HEK293 (cell line): Measurements from ENCODE around the gene ANTXR2.

Experiments used
- BCL6B ChIP-seq: fragments of 450-650 bp; formaldehyde crosslinking; IDR thresholded peaks from 2 replicates; pipeline ENCODE4 v1.5.1; 2017; ENCODE audit warnings: missing biosample characterization, missing genetic modification characterization
- KLF1 ChIP-seq: fragments of 450-650 bp; formaldehyde crosslinking; IDR thresholded peaks from 2 replicates; pipeline ENCODE4 v1.5.1; 2016; ENCODE audit warnings: missing biosample characterization, missing genetic modification characterization
- KLF8 ChIP-seq: fragments of 450-650 bp; formaldehyde crosslinking; IDR thresholded peaks from 2 replicates; pipeline ENCODE4 v1.5.1; 2016; ENCODE audit warnings: missing biosample characterization, missing genetic modification characterization
- PRDM2 ChIP-seq: fragments of 450-650 bp; formaldehyde crosslinking; IDR thresholded peaks from 2 replicates; pipeline ENCODE4 v1.5.1; 2016; ENCODE audit warnings: missing biosample characterization, missing genetic modification characterization, borderline replicate concordance
- SETDB1 ChIP-seq: IDR thresholded peaks from one replicate; pipeline ENCODE4 v1.6.1; 2017; ENCODE audit warnings: mild to moderate bottlenecking, low read length, moderate library complexity, mixed read lengths; ENCODE audit not compliant: insufficient read length
- ZBTB48 ChIP-seq: fragments of 450-650 bp; formaldehyde crosslinking; IDR thresholded peaks from 2 replicates; pipeline ENCODE4 v1.5.1; 2016; ENCODE audit warnings: missing biosample characterization, missing genetic modification characterization
- ZBTB7A ChIP-seq: fragments of 450-650 bp; formaldehyde crosslinking; IDR thresholded peaks from 2 replicates; pipeline ENCODE4 v1.5.1; 2016; ENCODE audit warnings: low read depth, missing biosample characterization, missing genetic modification characterization
- ZFP37 ChIP-seq: fragments of 450-650 bp; formaldehyde crosslinking; IDR thresholded peaks from 2 replicates; pipeline ENCODE4 v1.5.1; 2016; ENCODE audit warnings: missing biosample characterization, missing genetic modification characterization
- ZNF16 ChIP-seq: fragments of 450-650 bp; formaldehyde crosslinking; IDR thresholded peaks from 2 replicates; pipeline ENCODE4 v1.5.1; 2016; ENCODE audit warnings: low read depth, missing biosample characterization, missing genetic modification characterization
- ZNF18 ChIP-seq: fragments of 450-650 bp; formaldehyde crosslinking; IDR thresholded peaks from 2 replicates; pipeline ENCODE4 v1.5.1; 2016; ENCODE audit warnings: missing biosample characterization, missing genetic modification characterization
- ZNF184 ChIP-seq: fragments of 450-650 bp; IDR thresholded peaks from 2 replicates; pipeline ENCODE4 v1.5.1; 2018; ENCODE audit warnings: missing biosample characterization, mild to moderate bottlenecking, missing genetic modification characterization
- ZNF19 ChIP-seq: fragments of 450-650 bp; formaldehyde crosslinking; IDR thresholded peaks from 2 replicates; pipeline ENCODE4; 2016; ENCODE audit warnings: missing biosample characterization, missing genetic modification characterization, low read depth
- ZNF350 ChIP-seq: fragments of 450-650 bp; formaldehyde crosslinking; IDR thresholded peaks from 2 replicates; pipeline ENCODE4 v1.5.0; 2017; ENCODE audit warnings: missing biosample characterization, mild to moderate bottlenecking, missing genetic modification characterization
- ZNF391 ChIP-seq: fragments of 450-650 bp; formaldehyde crosslinking; IDR thresholded peaks from 2 replicates; pipeline ENCODE4 v1.5.1; 2016; ENCODE audit warnings: low read depth, missing biosample characterization, missing genetic modification characterization, borderline replicate concordance
- ZNF530 ChIP-seq: fragments of 450-650 bp; formaldehyde crosslinking; IDR thresholded peaks from 2 replicates; pipeline ENCODE4 v1.5.1; 2016; ENCODE audit warnings: low read depth, missing biosample characterization, missing genetic modification characterization
- ZNF571 ChIP-seq: fragments of 450-650 bp; formaldehyde crosslinking; IDR thresholded peaks from 2 replicates; pipeline ENCODE4 v1.5.0; 2017; ENCODE audit warnings: missing biosample characterization, missing genetic modification characterization
- ZNF580 ChIP-seq: fragments of 450-650 bp; formaldehyde crosslinking; IDR thresholded peaks from 2 replicates; pipeline ENCODE4 v1.5.1; 2016; ENCODE audit warnings: missing biosample characterization, missing genetic modification characterization
- ZNF660 ChIP-seq: fragments of 450-650 bp; IDR thresholded peaks from 2 replicates; pipeline ENCODE4 v1.5.1; 2018; ENCODE audit warnings: missing biosample characterization, mild to moderate bottlenecking, missing genetic modification characterization
- ZNF791 ChIP-seq: fragments of 450-650 bp; formaldehyde crosslinking; IDR thresholded peaks from 2 replicates; pipeline ENCODE4 v1.5.1; 2016; ENCODE audit warnings: missing biosample characterization, missing genetic modification characterization
- ZNF792 ChIP-seq: fragments of 450-650 bp; formaldehyde crosslinking; IDR thresholded peaks from 2 replicates; pipeline ENCODE4 v1.5.1; 2016; ENCODE audit warnings: missing biosample characterization, missing genetic modification characterization
- ZNF843 ChIP-seq: fragments of 450-650 bp; formaldehyde crosslinking; IDR thresholded peaks from 2 replicates; pipeline ENCODE4 v1.5.1; 2016; ENCODE audit warnings: missing biosample characterization, missing genetic modification characterization
- TF ChIP-seq, protein P1 (sequence below): sonication (generic); formaldehyde crosslinking; IDR thresholded peaks from 2 replicates; pipeline ENCODE4 v1.8.1; 2022; ENCODE audit warnings: mild to moderate bottlenecking, moderate library complexity, missing genetic modification reagents
- TF ChIP-seq, protein P2 (sequence below): fragments of 450-650 bp; formaldehyde crosslinking; IDR thresholded peaks from 2 replicates; pipeline ENCODE4 v1.5.1; 2016; ENCODE audit warnings: missing biosample characterization, missing genetic modification characterization
- TF ChIP-seq, protein P3 (sequence below): fragments of 450-650 bp; formaldehyde crosslinking; IDR thresholded peaks from 2 replicates; pipeline ENCODE4 v1.5.1; 2016; ENCODE audit warnings: missing biosample characterization, missing genetic modification characterization

Gene ANTXR2

GRCh38 chr4:80072744-80073472 is at the start of gene ANTXR2 (continued):
- TF ChIP-seq ZNF19 (no peak), ZNF184 (tag by site-specific recombination) (peak; percentile 21; the same call in 1 of the 2 replicates), BCL6B (tag by site-specific recombination) (no peak), ZNF391 (tag by site-specific recombination) (no peak), ZNF792 (no peak), ZBTB7A (no peak), ZNF660 (tag by site-specific recombination) (no peak; the same call in 1 of the 2 replicates), ZNF16 (no peak), SETDB1 (no peak), ZNF843 (tag by site-specific recombination) (no peak), ZBTB48 (tag by site-specific recombination) (0 out of 2 replicates have a peak, but pooled peaks have one; percentile 61), ZNF18 (tag by site-specific recombination) (no peak), ZNF580 (tag by site-specific recombination) (no peak), PRDM2 (tag by site-specific recombination) (no peak), ZNF571 (tag by site-specific recombination) (no peak), ZNF791 (tag by site-specific recombination) (no peak), ZNF530 (tag by site-specific recombination) (no peak), ZNF350 (tag by site-specific recombination) (no peak), KLF8 (tag by site-specific recombination) (no peak; the same call in 1 of the 2 replicates), ZFP37 (tag by site-specific recombination) (0 out of 2 replicates have a peak, but pooled peaks have one; percentile 70), KLF1 (peak; percentile 32; the same call in 1 of the 2 replicates)
- TF ChIP-seq, protein P1, sequence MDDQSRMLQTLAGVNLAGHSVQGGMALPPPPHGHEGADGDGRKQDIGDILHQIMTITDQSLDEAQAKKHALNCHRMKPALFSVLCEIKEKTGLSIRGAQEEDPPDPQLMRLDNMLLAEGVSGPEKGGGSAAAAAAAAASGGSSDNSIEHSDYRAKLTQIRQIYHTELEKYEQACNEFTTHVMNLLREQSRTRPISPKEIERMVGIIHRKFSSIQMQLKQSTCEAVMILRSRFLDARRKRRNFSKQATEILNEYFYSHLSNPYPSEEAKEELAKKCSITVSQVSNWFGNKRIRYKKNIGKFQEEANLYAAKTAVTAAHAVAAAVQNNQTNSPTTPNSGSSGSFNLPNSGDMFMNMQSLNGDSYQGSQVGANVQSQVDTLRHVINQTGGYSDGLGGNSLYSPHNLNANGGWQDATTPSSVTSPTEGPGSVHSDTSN, result no peak
- TF ChIP-seq, protein P2, sequence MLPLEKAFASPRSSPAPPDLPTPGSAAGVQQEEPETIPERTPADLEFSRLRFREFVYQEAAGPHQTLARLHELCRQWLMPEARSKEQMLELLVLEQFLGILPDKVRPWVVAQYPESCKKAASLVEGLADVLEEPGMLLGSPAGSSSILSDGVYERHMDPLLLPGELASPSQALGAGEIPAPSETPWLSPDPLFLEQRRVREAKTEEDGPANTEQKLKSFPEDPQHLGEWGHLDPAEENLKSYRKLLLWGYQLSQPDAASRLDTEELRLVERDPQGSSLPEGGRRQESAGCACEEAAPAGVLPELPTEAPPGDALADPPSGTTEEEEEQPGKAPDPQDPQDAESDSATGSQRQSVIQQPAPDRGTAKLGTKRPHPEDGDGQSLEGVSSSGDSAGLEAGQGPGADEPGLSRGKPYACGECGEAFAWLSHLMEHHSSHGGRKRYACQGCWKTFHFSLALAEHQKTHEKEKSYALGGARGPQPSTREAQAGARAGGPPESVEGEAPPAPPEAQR (tag by site-specific recombination), result no peak
- TF ChIP-seq, protein P3, sequence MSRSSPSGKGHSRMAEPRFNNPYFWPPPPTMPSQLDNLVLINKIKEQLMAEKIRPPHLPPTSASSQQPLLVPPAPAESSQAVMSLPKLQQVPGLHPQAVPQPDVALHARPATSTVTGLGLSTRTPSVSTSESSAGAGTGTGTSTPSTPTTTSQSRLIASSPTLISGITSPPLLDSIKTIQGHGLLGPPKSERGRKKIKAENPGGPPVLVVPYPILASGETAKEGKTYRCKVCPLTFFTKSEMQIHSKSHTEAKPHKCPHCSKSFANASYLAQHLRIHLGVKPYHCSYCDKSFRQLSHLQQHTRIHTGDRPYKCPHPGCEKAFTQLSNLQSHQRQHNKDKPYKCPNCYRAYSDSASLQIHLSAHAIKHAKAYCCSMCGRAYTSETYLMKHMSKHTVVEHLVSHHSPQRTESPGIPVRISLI (tag by site-specific recombination), result no peak
